ENCODE measurements around the gene HPCAL4. TPM values are rescaled to one million over a fixed set of nuclear protein-coding genes. Genes with fewer than 3 reads are reported as not detected.

Gene HPCAL4
- total RNA-seq, 1 experiment from 2014 or later, result 0.14 TPM

- Mint-ChIP-seq H3K36me3 (ENCODE audit: insufficient read depth, unreplicated experiment) (peaks cover 2% of the 10 kb centered on the region), H3K4me3 (ENCODE audit: unreplicated experiment) (peak within 1 kb of the TSS; percentile 78), H3K27ac (ENCODE audit: unreplicated experiment) (no peak within 1 kb of the TSS), H3K4me1 (ENCODE audit: low read depth, unreplicated experiment) (no peaks in the 10 kb centered on the region), H3K27me3 (ENCODE audit: insufficient read depth, unreplicated experiment) (no peaks in the 10 kb centered on the region), H3K9me3 (ENCODE audit: unreplicated experiment) (no peaks in the 10 kb centered on the region)
- peak; percentile 41 to 77 for TF ChIP-seq CTCF (IDR thresholded peaks at IDR 0.05; ENCODE audit: insufficient read depth in 1 of 2, low read depth in 1 of 2, low read length in 1 of 2, severe bottlenecking in 1 of 2, unreplicated experiment in 1 of 2)
- no peaks in the 10 kb centered on the region for H3K27me3 ChIP-seq (replicated peaks; ENCODE audit: control insufficient read depth, insufficient read depth, low read length)
- H3K4me1 ChIP-seq, result peaks cover 6% of the 10 kb centered on the region; the same call in 1 of the 2 replicates
- intact Hi-C loops (cut with micrococcal nuclease; ENCODE audit: unreplicated experiment), result loop anchor here (1.0 kb wide), 1 partner anchor 33 kb away; no protein-coding TSS in a partner anchor
- DNase-seq, result peak; percentile 86 to 87
- no peaks in the 10 kb centered on the region for H3K9me3 ChIP-seq
- no TSS peak for BruUV-seq (replicated peaks)
- CTCF ChIA-PET, result interaction anchor here (1.1 to 1.2 kb wide), 3 partner anchors 14 to 33 kb away, joined by 3 to 11 read pairs (median 6); no protein-coding TSS in a partner anchor
- peak within 1 kb of the TSS; percentile 68 for H3K4me3 ChIP-seq (ENCODE audit: low read depth, low read length)
- POLR2A ChIA-PET, result no interaction called here
- no peaks in the 10 kb centered on the region for H3K36me3 ChIP-seq (ENCODE audit: control insufficient read depth, insufficient read depth, low read length)
These were observed 51.7 kb downstream of the HPCAL4 start, which contains the start of gene HEYL for GRCh38 chr1:39639305-39640130. Gene HEYL, minus strand, starts transcription at chr1:39639643. Its CDS starts 18 bp downstream, at chr1:39639625.

- H3K4me1 Mint-ChIP-seq (ENCODE audit: low read depth, unreplicated experiment), result no peaks in the 10 kb centered on the region
- Histone ChIP-seq H3K9me3 (no peaks in the 10 kb centered on the region), H3K36me3 (ENCODE audit: control insufficient read depth, insufficient read depth, low read length) (no peaks in the 10 kb centered on the region), H3K4me3 (ENCODE audit: low read depth, low read length) (peak overlapping the region; percentile 68), H3K27me3 (replicated peaks; ENCODE audit: control insufficient read depth, insufficient read depth, low read length) (no peaks in the 10 kb centered on the region), H3K4me1 (peaks cover 6% of the 10 kb centered on the region; the same call in 1 of the 2 replicates)
- no TSS peak for BruUV-seq (replicated peaks)
- H3K27me3 Mint-ChIP-seq (ENCODE audit: insufficient read depth, unreplicated experiment), result no peaks in the 10 kb centered on the region
- CTCF ChIA-PET, result interaction anchor here (1.1 to 1.2 kb wide), 3 partner anchors 14 to 32 kb away, joined by 3 to 11 read pairs (median 6); no protein-coding TSS in a partner anchor
- no peak for DNase-seq
- no peak overlapping the region for H3K27ac Mint-ChIP-seq (ENCODE audit: unreplicated experiment)
- intact Hi-C loops (cut with micrococcal nuclease; ENCODE audit: unreplicated experiment), result loop anchor here (1.0 kb wide), 1 partner anchor 33 kb away; no protein-coding TSS in a partner anchor
- H3K4me3 Mint-ChIP-seq (ENCODE audit: unreplicated experiment), result peak overlapping the region; percentile 78
- TF ChIP-seq CTCF (IDR thresholded peaks at IDR 0.05; ENCODE audit: insufficient read depth in 1 of 2, low read depth in 1 of 2, low read length in 1 of 2, severe bottlenecking in 1 of 2, unreplicated experiment in 1 of 2), result no peak
- POLR2A ChIA-PET, result no interaction called here
- H3K36me3 Mint-ChIP-seq (ENCODE audit: insufficient read depth, unreplicated experiment), result no peaks in the 10 kb centered on the region
- H3K9me3 Mint-ChIP-seq (ENCODE audit: unreplicated experiment), result no peaks in the 10 kb centered on the region
These were observed 52.3 kb downstream of the HPCAL4 start for GRCh38 chr1:39638965-39639304.

GRCh38 chr1:39637361-39637760, 53.9 kb downstream of the HPCAL4 start:
- H3K27me3 Mint-ChIP-seq (ENCODE audit: insufficient read depth, unreplicated experiment), result no peaks in the 10 kb centered on the region
- no peak overlapping the region for H3K27ac Mint-ChIP-seq (ENCODE audit: unreplicated experiment)
- TF ChIP-seq CTCF (IDR thresholded peaks at IDR 0.05; ENCODE audit: insufficient read depth in 1 of 2, low read depth in 1 of 2, low read length in 1 of 2, severe bottlenecking in 1 of 2, unreplicated experiment in 1 of 2), result no peak
- H3K36me3 Mint-ChIP-seq (ENCODE audit: insufficient read depth, unreplicated experiment), result no peaks in the 10 kb centered on the region
- BruUV-seq (replicated peaks), result no TSS peak
- no peak for DNase-seq
- H3K4me3 ChIP-seq (ENCODE audit: low read depth, low read length), result no peak overlapping the region
- ChIA-PET CTCF (no interaction called here), POLR2A (no interaction called here)
- H3K36me3 ChIP-seq (ENCODE audit: control insufficient read depth, insufficient read depth, low read length), result no peaks in the 10 kb centered on the region
- no peaks in the 10 kb centered on the region for H3K27me3 ChIP-seq (replicated peaks; ENCODE audit: control insufficient read depth, insufficient read depth, low read length)
- no peaks in the 10 kb centered on the region for H3K9me3 Mint-ChIP-seq (ENCODE audit: unreplicated experiment)
- no peak overlapping the region for H3K4me3 Mint-ChIP-seq (ENCODE audit: unreplicated experiment)
- no peaks in the 10 kb centered on the region for H3K4me1 Mint-ChIP-seq (ENCODE audit: low read depth, unreplicated experiment)
- H3K4me1 ChIP-seq, result peaks cover 6% of the 10 kb centered on the region; the same call in 1 of the 2 replicates
- H3K9me3 ChIP-seq, result no peaks in the 10 kb centered on the region
- intact Hi-C loops (cut with micrococcal nuclease; ENCODE audit: unreplicated experiment), result no loop called here
